Suprapubic skin (tissue), 4 donors: ENCODE measurements around the gene ACSL5. TPM values are rescaled to one million over a fixed set of nuclear protein-coding genes. Genes with fewer than 3 reads are reported as not detected.
"Not testable (repeated sequence)": the region's sequence is repeated elsewhere in the genome, so short reads cannot be mapped to it uniquely, and the experiment has no call there.

Source experiments
- DNase-seq, 2 donors: peaks; one replicate each; pipeline ENCODE4 v3.0.0-alpha.2; 2019; ENCODE audit warnings: low spot score in 2 of 2
- H3K27ac ChIP-seq: fragments of 200-600 bp; sonication (generic); one replicate; pipeline ENCODE4 v1.5.1; 2019
- H3K27me3 ChIP-seq: fragments of 200-600 bp; sonication (generic); one replicate; pipeline ENCODE4 v1.5.1; 2019
- H3K36me3 ChIP-seq: fragments of 200-600 bp; sonication (generic); one replicate; pipeline ENCODE4 v1.5.1; 2019
- H3K4me1 ChIP-seq: fragments of 200-600 bp; sonication (generic); one replicate; pipeline ENCODE4 v1.5.1; 2019
- H3K4me3 ChIP-seq: fragments of 200-600 bp; sonication (generic); one replicate; pipeline ENCODE4 v1.5.1; 2019; ENCODE audit warnings: mild to moderate bottlenecking
- H3K9me3 ChIP-seq: fragments of 200-600 bp; sonication (generic); one replicate; pipeline ENCODE4 v1.5.1; 2019
- EP300 ChIP-seq: sonication (generic); formaldehyde crosslinking; IDR thresholded peaks from one replicate; pipeline ENCODE4 v1.6.1; 2017; ENCODE audit warnings: antibody characterized with exemption
- POLR2A ChIP-seq, 2 donors: fragments of 450-650 bp; IDR thresholded peaks; one replicate each; pipeline ENCODE4 v1.6.1; 2017; ENCODE audit warnings: antibody characterized with exemption in 2 of 2, mild to moderate bottlenecking in 2 of 2, moderate library complexity in 2 of 2
- POLR2AphosphoS5 ChIP-seq, 3 donors: sonication (generic); formaldehyde crosslinking; IDR thresholded peaks; one replicate each; pipeline ENCODE4 v1.6.1; 2017; ENCODE audit warnings: antibody characterized with exemption in 3 of 3
- WGBS: methylation state at CpG from one replicate; pipeline ENCODE4 v1.1.5; 2018; 5-methylcytosine and 5-hydroxymethylcytosine counted together
- total RNA-seq, 4 donors: library from RNA; depleted of rRNA; stranded (reverse); fragments of >200 nt; gene quantifications; one replicate each; pipeline ENCODE4 v1.1.0, GENCODE V29; 2016
- TF ChIP-seq, protein P1 (sequence below), 2 donors: fragments of 200-600 bp in 1 of 2; fragments of 450-650 bp in 1 of 2; sonication (generic) in 1 of 2; IDR thresholded peaks; one replicate each; pipeline ENCODE4 v1.5.1; 2016 to 2019; ENCODE audit warnings: antibody characterized with exemption in 2 of 2, mild to moderate bottlenecking in 1 of 2, moderate library complexity in 1 of 2

Gene ACSL5
- total RNA-seq, 4 donors from 2014 or later = 3.8 to 6.5 (median 5.0) TPM

DNA sequence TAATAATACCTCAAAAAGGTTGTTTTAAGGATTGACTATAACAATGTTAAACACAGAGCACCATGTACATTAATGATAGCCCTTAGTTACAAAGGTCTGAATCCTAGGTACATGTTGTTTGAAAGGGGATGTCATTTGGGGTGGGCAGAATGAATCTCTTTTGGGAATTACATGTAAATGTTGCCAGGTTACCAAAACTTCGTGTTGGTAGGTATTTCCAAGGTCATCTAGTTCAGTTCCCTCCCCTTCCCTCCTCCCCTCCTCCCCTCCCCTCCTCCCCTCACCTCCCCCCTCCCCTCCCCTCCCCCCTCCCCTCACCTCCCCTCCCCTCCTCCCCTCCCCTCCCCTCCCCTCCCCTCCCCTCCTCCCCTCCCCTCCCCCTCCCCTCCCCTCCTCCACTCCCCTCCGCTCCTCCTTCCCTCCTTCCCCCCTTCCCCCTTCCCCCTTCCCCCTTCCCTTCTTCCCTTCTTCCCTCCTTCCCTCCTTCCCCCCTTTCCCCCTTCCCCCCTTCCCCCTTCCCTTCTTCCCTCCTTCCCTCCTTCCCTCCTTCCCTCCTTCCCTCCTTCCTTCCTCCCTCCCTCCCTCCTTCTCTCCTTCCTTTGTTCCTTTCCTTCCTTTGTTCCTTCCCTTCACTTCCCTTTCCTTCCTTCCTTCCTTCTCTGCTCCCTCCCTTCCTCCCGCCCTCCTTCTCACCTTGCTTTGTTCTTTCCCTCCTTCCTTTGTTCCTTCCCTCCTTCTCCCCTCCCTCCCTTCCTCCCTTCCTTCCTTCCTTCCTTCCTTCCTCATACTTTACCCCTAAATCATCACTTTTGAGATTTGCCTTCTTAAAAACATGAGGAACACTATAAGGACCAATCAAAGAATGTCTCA lies 81.2 kb downstream of the ACSL5 start:
- no peak overlapping the region for H3K27ac ChIP-seq

DNA sequence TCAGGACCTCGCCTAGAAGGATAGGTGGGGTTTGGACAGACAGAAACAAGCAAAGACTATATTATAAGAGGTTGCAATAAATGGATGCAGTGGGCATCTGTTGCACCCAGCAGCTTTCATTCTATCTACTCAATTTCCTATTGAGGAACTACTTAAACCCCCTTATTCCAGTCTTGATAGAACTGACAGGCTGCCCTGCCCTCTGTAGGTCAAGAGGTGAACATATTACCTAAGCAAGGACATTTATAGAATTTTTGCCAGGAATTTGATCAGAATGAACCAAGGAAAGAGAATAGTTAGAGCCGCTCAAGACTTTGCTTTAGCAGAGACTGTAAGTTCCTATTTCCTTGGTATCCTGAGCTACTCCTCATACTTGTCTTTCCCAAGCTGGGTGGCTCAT lies 82.6 kb downstream of the ACSL5 start:
- Histone ChIP-seq H3K36me3 (peaks cover 4% of the 10 kb centered on the region), H3K4me1 (no peaks in the 10 kb centered on the region), H3K4me3 (no peak overlapping the region), H3K27me3 (no peaks in the 10 kb centered on the region), H3K27ac (no peak overlapping the region), H3K9me3 (no peaks in the 10 kb centered on the region)
- 96% methylated on average over 2 of the region's 2 CpGs for WGBS
- TF ChIP-seq, protein P1, sequence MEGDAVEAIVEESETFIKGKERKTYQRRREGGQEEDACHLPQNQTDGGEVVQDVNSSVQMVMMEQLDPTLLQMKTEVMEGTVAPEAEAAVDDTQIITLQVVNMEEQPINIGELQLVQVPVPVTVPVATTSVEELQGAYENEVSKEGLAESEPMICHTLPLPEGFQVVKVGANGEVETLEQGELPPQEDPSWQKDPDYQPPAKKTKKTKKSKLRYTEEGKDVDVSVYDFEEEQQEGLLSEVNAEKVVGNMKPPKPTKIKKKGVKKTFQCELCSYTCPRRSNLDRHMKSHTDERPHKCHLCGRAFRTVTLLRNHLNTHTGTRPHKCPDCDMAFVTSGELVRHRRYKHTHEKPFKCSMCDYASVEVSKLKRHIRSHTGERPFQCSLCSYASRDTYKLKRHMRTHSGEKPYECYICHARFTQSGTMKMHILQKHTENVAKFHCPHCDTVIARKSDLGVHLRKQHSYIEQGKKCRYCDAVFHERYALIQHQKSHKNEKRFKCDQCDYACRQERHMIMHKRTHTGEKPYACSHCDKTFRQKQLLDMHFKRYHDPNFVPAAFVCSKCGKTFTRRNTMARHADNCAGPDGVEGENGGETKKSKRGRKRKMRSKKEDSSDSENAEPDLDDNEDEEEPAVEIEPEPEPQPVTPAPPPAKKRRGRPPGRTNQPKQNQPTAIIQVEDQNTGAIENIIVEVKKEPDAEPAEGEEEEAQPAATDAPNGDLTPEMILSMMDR (IDR thresholded peaks at IDR 0.05) = no peak
- TF ChIP-seq EP300 = no peak
- no peak for TF ChIP-seq POLR2AphosphoS5 (IDR thresholded peaks at IDR 0.05)
- TF ChIP-seq POLR2A (IDR thresholded peaks at IDR 0.05) = no peak
- no peak for DNase-seq

More for the DNA sequence above, 81.2 kb downstream of the ACSL5 start:
- WGBS = 74% methylated on average over 2 of the region's 3 CpGs
- no peak for DNase-seq
- H3K27me3 ChIP-seq = no peaks in the 10 kb centered on the region
- no peak for TF ChIP-seq POLR2AphosphoS5 (IDR thresholded peaks at IDR 0.05)
- TF ChIP-seq EP300 = no peak
- TF ChIP-seq, protein P1 (IDR thresholded peaks at IDR 0.05) = no peak
- no peaks in the 10 kb centered on the region for H3K9me3 ChIP-seq
- H3K36me3 ChIP-seq = no peaks in the 10 kb centered on the region
- H3K4me3 ChIP-seq = no peak overlapping the region
- H3K4me1 ChIP-seq = no peaks in the 10 kb centered on the region

DNA sequence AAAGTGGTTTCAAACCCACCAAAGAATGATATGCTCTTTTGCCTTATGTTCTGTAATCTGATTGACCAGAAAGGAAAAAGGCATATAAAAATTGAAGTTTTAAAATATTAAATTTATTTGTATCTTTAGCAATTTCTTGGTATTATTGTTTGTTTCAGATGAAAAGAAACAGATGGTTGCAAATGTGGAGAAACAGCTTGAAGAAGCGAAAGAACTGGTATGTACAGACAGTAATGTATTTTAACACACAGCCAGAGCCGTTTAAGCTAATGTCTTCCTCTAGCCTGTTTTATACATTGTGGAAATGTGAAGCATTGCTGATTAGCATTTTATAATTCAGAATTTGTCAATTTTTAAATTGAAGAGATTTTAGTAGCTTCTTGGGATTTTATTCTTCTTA lies 86.5 kb downstream of the ACSL5 start:
- 96% methylated on average over 2 of the region's 2 CpGs for WGBS
- Histone ChIP-seq H3K36me3 (peaks cover 15% of the 10 kb centered on the region), H3K27me3 (no peaks in the 10 kb centered on the region), H3K4me1 (no peaks in the 10 kb centered on the region), H3K9me3 (no peaks in the 10 kb centered on the region), H3K27ac (no peak overlapping the region), H3K4me3 (no peak overlapping the region)
- DNase-seq = no peak
- TF ChIP-seq, protein P1 (IDR thresholded peaks at IDR 0.05) = no peak
- TF ChIP-seq POLR2A (IDR thresholded peaks at IDR 0.05) = no peak

DNA sequence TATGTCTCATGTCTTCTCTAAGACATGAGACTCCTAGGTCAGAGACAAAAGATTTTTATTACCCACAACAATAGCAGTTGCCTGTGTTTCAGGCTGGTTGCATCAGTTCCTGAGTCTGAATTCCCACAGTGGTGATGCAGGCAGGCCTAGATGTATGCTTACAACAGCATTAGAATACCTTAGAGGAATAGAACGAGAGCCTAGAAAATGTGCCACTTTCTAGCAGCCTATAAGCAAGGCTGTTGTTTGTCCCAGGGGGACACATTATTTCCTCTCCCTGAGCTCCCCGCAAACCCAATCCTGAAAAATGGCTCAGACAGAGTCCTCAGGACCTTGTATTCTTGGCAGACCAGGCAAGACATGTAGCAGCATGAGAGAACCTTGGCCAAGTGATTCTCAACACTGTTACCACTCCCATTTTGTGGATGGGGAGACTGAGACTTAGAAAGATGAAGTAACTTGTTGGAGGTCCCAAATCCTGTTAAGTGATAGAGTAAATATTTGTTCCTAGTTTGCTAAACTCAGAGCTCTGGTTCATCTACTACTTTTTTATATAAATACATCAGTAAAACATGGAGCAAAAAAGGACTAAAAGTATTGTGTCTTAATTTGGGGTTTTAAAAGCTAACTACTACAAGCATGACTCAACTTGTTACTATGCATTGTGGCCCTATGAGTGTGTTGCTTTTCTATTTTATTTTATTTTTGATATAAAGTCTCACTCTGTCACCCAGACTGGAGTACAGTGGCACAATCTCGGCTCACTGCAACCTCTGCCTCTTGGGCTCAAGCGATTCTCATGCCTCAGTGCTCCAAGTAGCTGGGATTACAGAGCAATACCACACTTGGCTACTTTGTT lies 87.3 kb downstream of the ACSL5 start:
- WGBS = 97% methylated on average over 4 of the region's 4 CpGs
- no peak for DNase-seq
- H3K4me3 ChIP-seq = no peak overlapping the region
- TF ChIP-seq POLR2AphosphoS5 (IDR thresholded peaks at IDR 0.05) (no peak), POLR2A (IDR thresholded peaks at IDR 0.05) (no peak), EP300 (no peak)
- TF ChIP-seq, protein P1 (IDR thresholded peaks at IDR 0.05) = no peak
- peaks cover 24% of the 10 kb centered on the region for H3K36me3 ChIP-seq
- no peak overlapping the region for H3K27ac ChIP-seq
- H3K9me3 ChIP-seq = no peaks in the 10 kb centered on the region
- H3K27me3 ChIP-seq = no peaks in the 10 kb centered on the region
- H3K4me1 ChIP-seq = no peaks in the 10 kb centered on the region

DNA sequence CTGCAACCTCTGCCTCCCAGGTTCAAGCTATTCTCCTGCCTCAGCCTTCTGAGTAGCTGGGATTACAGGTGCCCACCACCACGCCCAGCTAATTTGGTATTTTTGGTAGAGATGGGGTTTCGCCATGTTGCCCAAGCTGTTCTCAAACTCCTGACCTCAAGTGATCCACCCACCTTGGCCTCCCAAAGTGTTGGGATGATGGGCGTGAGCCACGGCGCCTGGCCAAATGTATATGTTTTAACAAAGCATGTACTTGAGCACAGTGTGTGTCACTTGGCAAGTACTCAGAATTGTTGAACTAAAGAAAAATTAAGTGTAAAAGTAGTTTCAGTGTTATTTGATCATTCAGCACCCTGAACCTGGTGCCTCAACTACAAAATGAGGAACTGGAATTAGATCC lies 90.2 kb downstream of the ACSL5 start:
- peaks cover 42% of the 10 kb centered on the region for H3K36me3 ChIP-seq
- not testable (repeated sequence) for H3K27ac ChIP-seq, H3K4me3 ChIP-seq, H3K4me1 ChIP-seq, H3K27me3 ChIP-seq, DNase-seq, H3K9me3 ChIP-seq
- WGBS = 96% methylated on average over 5 of the region's 5 CpGs
